VCaP (cell line): ENCODE results near the gene SYNDIG1.
"Not testable (repeated sequence)": the region's sequence is repeated elsewhere in the genome, so short reads cannot be mapped to it uniquely, and the experiment has no call there.

ENCODE experiments used
- H3K27ac ChIP-seq: fragments of 450-650 bp; 2 replicates; pipeline ENCODE4 v1.5.1; 2017
- CTCF ChIP-seq: fragments of 450-650 bp; conservative IDR thresholded peaks from 2 replicates; pipeline ENCODE4 v1.5.1; 2017; ENCODE audit warnings: mild to moderate bottlenecking, moderate library complexity

Gene SYNDIG1

GRCh38 chr20:24622856-24623255 lies 153.4 kb downstream of the SYNDIG1 start:
- H3K27ac ChIP-seq = no peak overlapping the region
- no peak for TF ChIP-seq CTCF

- not testable (repeated sequence) for H3K27ac ChIP-seq
Observed at GRCh38 chr20:24626141-24626540, 156.7 kb downstream of the SYNDIG1 start.

GRCh38 chr20:24627291-24627690 lies 157.9 kb downstream of the SYNDIG1 start:
- no peak for TF ChIP-seq CTCF
- no peak overlapping the region for H3K27ac ChIP-seq

- no peak for TF ChIP-seq CTCF
- H3K27ac ChIP-seq = peak overlapping the region; percentile 92
Observed at GRCh38 chr20:24627926-24628325, 158.5 kb downstream of the SYNDIG1 start.

- no peak for TF ChIP-seq CTCF
- peak overlapping the region; percentile 92 for H3K27ac ChIP-seq
Observed at GRCh38 chr20:24628985-24629384, 159.6 kb downstream of the SYNDIG1 start.

GRCh38 chr20:24629668-24630067 lies 160.2 kb downstream of the SYNDIG1 start:
- TF ChIP-seq CTCF = no peak
- peak overlapping the region; percentile 92 for H3K27ac ChIP-seq

- H3K27ac ChIP-seq = peak overlapping the region; percentile 92
- no peak for TF ChIP-seq CTCF
Observed at GRCh38 chr20:24630486-24631172, 161.2 kb downstream of the SYNDIG1 start.

- no peak for TF ChIP-seq CTCF
- H3K27ac ChIP-seq = peak overlapping the region; percentile 92; the same call in 1 of the 2 replicates
Observed at GRCh38 chr20:24631173-24631505, 161.7 kb downstream of the SYNDIG1 start.
